ENCODE data around the gene ADRA1B. TPM values are rescaled to one million over a fixed set of nuclear protein-coding genes. Genes with fewer than 3 reads are reported as not detected.

The ADRA1B gene
- total and polyA plus RNA-seq, 2 of the 8 experiments (the other 6 are each of a cell fraction or from before 2014, with no cell fraction given), result not detected

GRCh38 chr5:159877016-159877415 is 39.3 kb upstream of the ADRA1B start:
- Histone ChIP-seq H3K36me3 (ENCODE audit: control insufficient read depth in 2 of 4, insufficient read depth in 4 of 4, low read length in 3 of 4) (no peaks in the 10 kb centered on the region), H2BK5ac (ENCODE audit: low read depth, low read length) (no peak overlapping the region), H3K9me3 (ENCODE audit: insufficient read depth in 2 of 2, low read depth in 1 of 2, low read length in 1 of 2) (no peaks in the 10 kb centered on the region), H3K4ac (replicated peaks; ENCODE audit: insufficient read length, low read depth, low read length) (no peak overlapping the region), H3K4me1 (replicated peaks in 1 of 4; ENCODE audit: control insufficient read depth in 3 of 4, insufficient read depth in 4 of 4, low read length in 3 of 4) (peaks cover 2 to 5% (median 5%) of the 10 kb centered on the region in 4 experiments; a peak in 4 of 7 replicates), H4K8ac (ENCODE audit: extremely low read depth, insufficient read depth, low read length) (no peak overlapping the region), H4K91ac (replicated peaks; ENCODE audit: insufficient read length, low read length) (no peak overlapping the region), H3K4me2 (ENCODE audit: insufficient read depth in 1 of 2, low read depth in 2 of 2, low read length in 2 of 2) (no peak overlapping the region), H2BK120ac (replicated peaks; ENCODE audit: low read depth, low read length) (no peak overlapping the region), H3K23ac (ENCODE audit: insufficient read length) (no peak overlapping the region), H3K18ac (ENCODE audit: extremely low read depth, low read length) (no peak overlapping the region), H3K27ac (ENCODE audit: low read depth, low read length) (no peak overlapping the region), H3K56ac (replicated peaks; ENCODE audit: insufficient read length, low read depth, low read length) (no peak overlapping the region), H2AFZ (ENCODE audit: low read length) (no peak overlapping the region), H2BK12ac (ENCODE audit: low read depth, low read length) (no peak overlapping the region), H4K5ac (ENCODE audit: insufficient read length, low read depth, low read length) (no peak overlapping the region), H3K4me3 (ENCODE audit: extremely low read depth in 1 of 4, insufficient read depth in 2 of 4, low read depth in 3 of 4, low read length in 4 of 4) (no peak overlapping the region), H3K14ac (ENCODE audit: insufficient read length) (no peak overlapping the region), H3K23me2 (ENCODE audit: low read depth, low read length) (no peaks in the 10 kb centered on the region), H4K20me1 (replicated peaks in 1 of 2; ENCODE audit: control insufficient read depth in 1 of 2, insufficient read depth in 2 of 2, low read length in 2 of 2) (no peaks in the 10 kb centered on the region), H2BK20ac (ENCODE audit: low read length) (no peak overlapping the region), H3K9ac (replicated peaks in 1 of 4; ENCODE audit: extremely low read depth in 1 of 4, low read depth in 3 of 4, low read length in 3 of 4) (no peak overlapping the region), H3K79me1 (ENCODE audit: low read depth, low read length) (no peaks in the 10 kb centered on the region), H3K27me3 (replicated peaks in 1 of 4; ENCODE audit: control insufficient read depth in 3 of 4, extremely low read depth in 1 of 4, insufficient read depth in 3 of 4, low read length in 3 of 4) (no peaks in the 10 kb centered on the region), H3K79me2 (ENCODE audit: control insufficient read depth in 1 of 2, insufficient read depth in 2 of 2, low read length in 2 of 2) (no peaks in the 10 kb centered on the region), H2AK5ac (ENCODE audit: low read depth, low read length) (no peak overlapping the region), H2BK15ac (ENCODE audit: low read length) (no peak overlapping the region)
- WGBS, 2 experiments (ENCODE audit: extremely low coverage in 1 of 2, insufficient coverage in 1 of 2, insufficient read length in 1 of 2, insufficient replicate concordance in 2 of 2, low coverage in 1 of 2, low lambda C conversion rate in 2 of 2, missing lambda C conversion rate in 1 of 2), result 89% methylated on average over 8 of the region's 8 CpGs; no CpG with 5 or more reads in 1 of the 2 experiments
- ChIA-PET POLR2A (ENCODE audit: partially characterized antibody) (no interaction called here), CTCF (ENCODE audit: partially characterized antibody) (interaction anchor here (0.6 to 2.3 kb wide), 5 partner anchors 19 to 432 kb away, joined by 3 to 8 read pairs (median 3); no protein-coding TSS in a partner anchor)
- DNase-seq (ENCODE audit: low read depth in 1 of 2, low spot score in 2 of 2), result no peak
- no peak for FAIRE-seq
- TF ChIP-seq PHF8 (conservative IDR thresholded peaks at IDR 0.05; ENCODE audit: low read depth, low read length), result no peak
- TF ChIP-seq ZNF274 (IDR thresholded peaks at IDR 0.05; ENCODE audit: borderline replicate concordance, extremely low read depth, low read length), result no peak
- TF ChIP-seq RXRA (IDR thresholded peaks at IDR 0.05; ENCODE audit: insufficient read depth, low read depth, low read length), result no peak
- TF ChIP-seq, protein P1, sequence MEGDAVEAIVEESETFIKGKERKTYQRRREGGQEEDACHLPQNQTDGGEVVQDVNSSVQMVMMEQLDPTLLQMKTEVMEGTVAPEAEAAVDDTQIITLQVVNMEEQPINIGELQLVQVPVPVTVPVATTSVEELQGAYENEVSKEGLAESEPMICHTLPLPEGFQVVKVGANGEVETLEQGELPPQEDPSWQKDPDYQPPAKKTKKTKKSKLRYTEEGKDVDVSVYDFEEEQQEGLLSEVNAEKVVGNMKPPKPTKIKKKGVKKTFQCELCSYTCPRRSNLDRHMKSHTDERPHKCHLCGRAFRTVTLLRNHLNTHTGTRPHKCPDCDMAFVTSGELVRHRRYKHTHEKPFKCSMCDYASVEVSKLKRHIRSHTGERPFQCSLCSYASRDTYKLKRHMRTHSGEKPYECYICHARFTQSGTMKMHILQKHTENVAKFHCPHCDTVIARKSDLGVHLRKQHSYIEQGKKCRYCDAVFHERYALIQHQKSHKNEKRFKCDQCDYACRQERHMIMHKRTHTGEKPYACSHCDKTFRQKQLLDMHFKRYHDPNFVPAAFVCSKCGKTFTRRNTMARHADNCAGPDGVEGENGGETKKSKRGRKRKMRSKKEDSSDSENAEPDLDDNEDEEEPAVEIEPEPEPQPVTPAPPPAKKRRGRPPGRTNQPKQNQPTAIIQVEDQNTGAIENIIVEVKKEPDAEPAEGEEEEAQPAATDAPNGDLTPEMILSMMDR (IDR thresholded peaks at IDR 0.05; ENCODE audit: control extremely low read depth in 1 of 3, insufficient read depth in 1 of 3, low read depth in 1 of 3, low read length in 3 of 3), result no peak
- no peak for TF ChIP-seq SUZ12 (IDR thresholded peaks at IDR 0.05; ENCODE audit: low read length)
- TF ChIP-seq JUN (IDR thresholded peaks at IDR 0.05; ENCODE audit: low read depth, low read length), result no peak
- no peak for TF ChIP-seq CTBP2 (IDR thresholded peaks at IDR 0.05; ENCODE audit: borderline replicate concordance, insufficient read depth, insufficient read length, low read length)
- no peak for TF ChIP-seq EZH2 (IDR thresholded peaks at IDR 0.05; ENCODE audit: low read depth, low read length, severe bottlenecking)
- no peak for TF ChIP-seq ATF2 (IDR thresholded peaks at IDR 0.05; ENCODE audit: low read length)
